ENCODE data around the gene SIK2. TPM values are rescaled to one million over a fixed set of nuclear protein-coding genes. Genes with fewer than 3 reads are reported as not detected.

SIK2 gene
- total and polyA plus RNA-seq, 2 donors (not counting 3 experiments of a cell fraction or from before 2014, with no cell fraction given): 14.6 to 17.1 TPM

GRCh38 chr11:111714522-111714921 lies 112.3 kb downstream of the SIK2 start:
- Histone ChIP-seq H3K4me3 (replicated peaks in 1 of 3; ENCODE audit: insufficient read depth in 1 of 3, low read depth in 1 of 3, low read length in 3 of 3) (no peak overlapping the region), H3K27ac (ENCODE audit: insufficient read depth, low read depth, low read length) (no peak overlapping the region), H3K9me3 (replicated peaks; ENCODE audit: control insufficient read depth, insufficient read depth, low read length) (no peaks in the 10 kb centered on the region), H3K4me1 (ENCODE audit: control insufficient read depth, extremely low read depth, insufficient read depth, low read length) (peaks cover 6% of the 10 kb centered on the region), H3K9ac (replicated peaks; ENCODE audit: extremely low read depth, insufficient read depth, low read length) (no peak overlapping the region), H3K36me3 (ENCODE audit: control insufficient read depth in 2 of 2, extremely low read depth in 1 of 2, insufficient read depth in 2 of 2, low read length in 2 of 2) (peaks cover 0 to 8% of the 10 kb centered on the region in 2 experiments), H3K79me2 (ENCODE audit: control insufficient read depth, insufficient read depth, low read length) (no peaks in the 10 kb centered on the region), H3K9me1 (replicated peaks; ENCODE audit: control insufficient read depth, extremely low read depth, insufficient read depth, low read length) (no peaks in the 10 kb centered on the region), H2AFZ (ENCODE audit: low read depth, low read length) (no peak overlapping the region), H4K20me1 (replicated peaks; ENCODE audit: control insufficient read depth, extremely low read depth, insufficient read depth, low read length) (no peaks in the 10 kb centered on the region), H3K4me2 (ENCODE audit: insufficient read depth, low read length) (no peak overlapping the region), H3K27me3 (ENCODE audit: control insufficient read depth in 2 of 2, insufficient read depth in 2 of 2, low read length in 2 of 2) (no peaks in the 10 kb centered on the region)
- TF ChIP-seq MYC (IDR thresholded peaks at IDR 0.05; ENCODE audit: low read depth, low read length) (no peak), POLR2AphosphoS5 (IDR thresholded peaks at IDR 0.05; ENCODE audit: insufficient read depth, low read depth, low read length) (no peak), POLR2A (IDR thresholded peaks at IDR 0.05; ENCODE audit: low read depth, low read length) (no peak), MAX (IDR thresholded peaks at IDR 0.05; ENCODE audit: insufficient read depth, insufficient read length) (no peak), JUN (IDR thresholded peaks at IDR 0.05; ENCODE audit: borderline replicate concordance, insufficient read depth, insufficient read length, low read depth) (no peak), EZH2 (IDR thresholded peaks at IDR 0.05; ENCODE audit: borderline replicate concordance, low read depth, low read length, severe bottlenecking) (no peak), CTCF (IDR thresholded peaks at IDR 0.05; ENCODE audit: extremely low read depth in 1 of 2, insufficient read depth in 1 of 2, low read depth in 1 of 2, low read length in 2 of 2) (no peak)
- CTCF ChIA-PET: no interaction called here
- BruUV-seq (replicated peaks): no TSS peak
- no peak for FAIRE-seq
- no peak for DNase-seq (ENCODE audit: low read depth, low spot score)
- POLR2A ChIA-PET: no interaction called here
- dilution Hi-C loops (cut with MboI; ENCODE audit: extremely low pct_ligation_motif_present, low sequenced_read_pairs): no loop called here
- intact Hi-C loops (cut with micrococcal nuclease): no loop called here
